Measurements from ENCODE around the gene SMIM44.

- no peak for TF ChIP-seq CSDC2 (CRISPR knock-in tag; IDR thresholded peaks at IDR 0.05)
- no peak for TF ChIP-seq PPARA (CRISPR knock-in tag; IDR thresholded peaks at IDR 0.05; ENCODE audit: borderline replicate concordance)
- TF ChIP-seq RARB (CRISPR knock-in tag; IDR thresholded peaks at IDR 0.05) = no peak
- TF ChIP-seq PATZ1 (CRISPR knock-in tag; IDR thresholded peaks at IDR 0.05; ENCODE audit: borderline replicate concordance) = no peak
- no peak for TF ChIP-seq CREB5 (CRISPR knock-in tag; IDR thresholded peaks at IDR 0.05; ENCODE audit: low read depth)
- no peak for TF ChIP-seq CSRNP3 (CRISPR knock-in tag; IDR thresholded peaks at IDR 0.05)
- TF ChIP-seq POU6F1 (CRISPR knock-in tag; IDR thresholded peaks at IDR 0.05; ENCODE audit: borderline replicate concordance, low read depth) = no peak
- TF ChIP-seq ZNF8 (CRISPR knock-in tag; IDR thresholded peaks at IDR 0.05) = no peak
Measured at GRCh38 chr19:3494559-3494958, 11.3 kb upstream of the SMIM44 start.

All from SK-N-SH treated with all-trans-retinoic acid at 6 μM for 48 hours (cell line).